ENCODE measurements around the gene ZNF19.

Gene ZNF19
- 1.2 to 2.7 (median 2.3) reads per million in 3 donors for total RNA-seq

GRCh38 chr16:71489122-71489521 is at the start of gene ZNF19:
ZNF19 (minus strand) TSS chr16:71489324; CDS start chr16:71482114, 7,210 bp downstream.
- Histone ChIP-seq H3K27me3 (replicated peaks; ENCODE audit: control insufficient read depth, insufficient read depth, low read length, poor library complexity, severe bottlenecking) (no peaks in the 10 kb centered on the region), H3K9me3 (ENCODE audit: control insufficient read depth, low read length) (no peaks in the 10 kb centered on the region), H3K4me3 (ENCODE audit: insufficient read depth, low read depth, low read length, poor library complexity, severe bottlenecking) (no peak within 1 kb of the TSS), H3K27ac (ENCODE audit: insufficient read depth, low read length, poor library complexity, severe bottlenecking) (no peak within 1 kb of the TSS), H3K36me3 (ENCODE audit: control insufficient read depth, insufficient read depth, low read length) (no peaks in the 10 kb centered on the region), H3K4me1 (ENCODE audit: control insufficient read depth, insufficient read depth, low read length, poor library complexity, severe bottlenecking) (no peaks in the 10 kb centered on the region)
- no peak for DNase-seq

- DNase-seq, result no peak
- H3K27me3 ChIP-seq (replicated peaks; ENCODE audit: control insufficient read depth, insufficient read depth, low read length, poor library complexity, severe bottlenecking), result no peaks in the 10 kb centered on the region
- no peak overlapping the region for H3K27ac ChIP-seq (ENCODE audit: insufficient read depth, low read length, poor library complexity, severe bottlenecking)
- H3K9me3 ChIP-seq (ENCODE audit: control insufficient read depth, low read length), result no peaks in the 10 kb centered on the region
- no peak overlapping the region for H3K4me3 ChIP-seq (ENCODE audit: insufficient read depth, low read depth, low read length, poor library complexity, severe bottlenecking)
- no peaks in the 10 kb centered on the region for H3K36me3 ChIP-seq (ENCODE audit: control insufficient read depth, insufficient read depth, low read length)
- no peaks in the 10 kb centered on the region for H3K4me1 ChIP-seq (ENCODE audit: control insufficient read depth, insufficient read depth, low read length, poor library complexity, severe bottlenecking)
Observed at GRCh38 chr16:71537643-71538042, 48.5 kb upstream of the ZNF19 start.

- no peaks in the 10 kb centered on the region for H3K4me1 ChIP-seq (ENCODE audit: control insufficient read depth, insufficient read depth, low read length, poor library complexity, severe bottlenecking)
- no peak overlapping the region for H3K27ac ChIP-seq (ENCODE audit: insufficient read depth, low read length, poor library complexity, severe bottlenecking)
- H3K27me3 ChIP-seq (replicated peaks; ENCODE audit: control insufficient read depth, insufficient read depth, low read length, poor library complexity, severe bottlenecking), result no peaks in the 10 kb centered on the region
- no peaks in the 10 kb centered on the region for H3K9me3 ChIP-seq (ENCODE audit: control insufficient read depth, low read length)
- H3K4me3 ChIP-seq (ENCODE audit: insufficient read depth, low read depth, low read length, poor library complexity, severe bottlenecking), result no peak overlapping the region
- H3K36me3 ChIP-seq (ENCODE audit: control insufficient read depth, insufficient read depth, low read length), result no peaks in the 10 kb centered on the region
- DNase-seq, result no peak
Observed at GRCh38 chr16:71536752-71537499, 47.8 kb upstream of the ZNF19 start.

GRCh38 chr16:71532366-71532765 is 43.2 kb upstream of the ZNF19 start:
- Histone ChIP-seq H3K27me3 (replicated peaks; ENCODE audit: control insufficient read depth, insufficient read depth, low read length, poor library complexity, severe bottlenecking) (no peaks in the 10 kb centered on the region), H3K4me3 (ENCODE audit: insufficient read depth, low read depth, low read length, poor library complexity, severe bottlenecking) (no peak overlapping the region), H3K9me3 (ENCODE audit: control insufficient read depth, low read length) (no peaks in the 10 kb centered on the region), H3K4me1 (ENCODE audit: control insufficient read depth, insufficient read depth, low read length, poor library complexity, severe bottlenecking) (no peaks in the 10 kb centered on the region), H3K27ac (ENCODE audit: insufficient read depth, low read length, poor library complexity, severe bottlenecking) (no peak overlapping the region), H3K36me3 (ENCODE audit: control insufficient read depth, insufficient read depth, low read length) (no peaks in the 10 kb centered on the region)
- DNase-seq, result no peak

DNA sequence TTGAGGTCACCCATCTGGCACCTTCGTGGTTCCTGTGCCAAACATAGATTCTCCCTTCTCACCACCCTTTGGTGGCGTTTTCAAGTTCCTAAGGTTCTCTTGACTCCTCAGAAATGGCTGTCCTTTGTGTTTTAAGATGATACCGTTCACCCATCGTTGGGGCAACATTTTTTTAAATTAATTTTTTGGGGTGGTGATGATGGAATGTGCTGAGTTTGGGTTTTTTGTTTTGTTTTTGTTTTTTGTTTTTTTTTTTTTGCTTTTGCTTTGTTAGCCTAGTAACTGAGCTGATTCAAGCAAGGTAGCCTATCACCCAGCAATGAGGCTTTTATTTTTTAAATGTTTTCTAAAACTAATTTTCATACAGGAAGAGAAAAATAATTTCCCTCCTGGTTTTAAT is 39.7 kb upstream of the ZNF19 start:
- H3K4me3 ChIP-seq (ENCODE audit: insufficient read depth, low read depth, low read length, poor library complexity, severe bottlenecking), result no peak overlapping the region
- no peaks in the 10 kb centered on the region for H3K36me3 ChIP-seq (ENCODE audit: control insufficient read depth, insufficient read depth, low read length)
- peaks cover 6% of the 10 kb centered on the region for H3K27me3 ChIP-seq (replicated peaks; ENCODE audit: control insufficient read depth, insufficient read depth, low read length, poor library complexity, severe bottlenecking)
- H3K4me1 ChIP-seq (ENCODE audit: control insufficient read depth, insufficient read depth, low read length, poor library complexity, severe bottlenecking), result no peaks in the 10 kb centered on the region
- no peak overlapping the region for H3K27ac ChIP-seq (ENCODE audit: insufficient read depth, low read length, poor library complexity, severe bottlenecking)
- H3K9me3 ChIP-seq (ENCODE audit: control insufficient read depth, low read length), result no peaks in the 10 kb centered on the region
- DNase-seq, result no peak

DNA sequence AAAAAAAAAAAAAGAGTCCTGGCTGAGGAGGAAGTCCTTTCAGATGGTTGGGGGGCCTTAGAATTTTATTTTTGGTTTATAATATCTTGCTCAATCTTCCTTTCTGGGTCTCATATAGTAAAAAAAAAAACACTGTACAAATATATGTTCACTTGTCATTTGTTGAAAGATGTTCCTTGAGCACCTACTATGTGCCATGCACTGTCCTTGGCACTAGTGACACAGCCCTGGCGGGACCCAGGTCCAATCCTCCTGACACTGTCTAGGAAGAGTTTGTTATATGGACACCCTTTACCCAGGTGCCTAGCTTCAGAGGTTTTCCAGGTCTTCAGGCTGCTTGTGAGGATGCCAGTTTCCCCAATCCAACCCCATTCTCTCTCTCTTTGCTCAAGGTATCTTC is 39.1 kb upstream of the ZNF19 start:
- Histone ChIP-seq H3K4me3 (ENCODE audit: insufficient read depth, low read depth, low read length, poor library complexity, severe bottlenecking) (no peak overlapping the region), H3K36me3 (ENCODE audit: control insufficient read depth, insufficient read depth, low read length) (no peaks in the 10 kb centered on the region), H3K27ac (ENCODE audit: insufficient read depth, low read length, poor library complexity, severe bottlenecking) (no peak overlapping the region), H3K4me1 (ENCODE audit: control insufficient read depth, insufficient read depth, low read length, poor library complexity, severe bottlenecking) (no peaks in the 10 kb centered on the region), H3K9me3 (ENCODE audit: control insufficient read depth, low read length) (no peaks in the 10 kb centered on the region), H3K27me3 (replicated peaks; ENCODE audit: control insufficient read depth, insufficient read depth, low read length, poor library complexity, severe bottlenecking) (peaks cover 6% of the 10 kb centered on the region)
- DNase-seq, result no peak

DNA sequence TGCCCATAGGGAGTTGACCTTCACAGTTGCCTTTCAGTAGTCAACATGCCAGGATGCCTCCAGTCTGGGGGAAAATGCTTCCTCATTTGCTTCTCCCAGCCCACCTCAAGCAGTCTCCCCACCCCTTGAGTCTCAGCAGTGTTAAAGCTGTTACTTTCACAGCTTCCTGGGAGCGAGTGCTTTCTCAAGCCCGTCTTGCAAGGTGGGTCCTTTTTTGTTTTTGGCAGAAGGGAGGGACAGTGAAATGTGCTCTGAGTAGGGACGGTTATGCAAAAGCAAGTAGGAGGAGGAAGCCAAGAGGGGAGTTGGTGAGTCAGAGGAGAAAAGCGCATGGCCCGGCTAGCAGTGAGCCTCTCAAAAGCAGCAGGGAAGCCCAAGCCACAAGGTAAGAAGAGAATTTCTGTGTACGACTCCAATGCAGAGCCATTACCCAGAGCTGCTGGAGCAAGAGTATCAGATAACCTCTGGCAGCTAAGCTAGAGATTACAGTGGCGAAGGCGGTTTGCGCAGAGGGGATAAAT is 37.0 kb upstream of the ZNF19 start, which contains the start of gene CHST4:
Gene CHST4 (plus strand): TSS at position 316 of the 521 bp plus-strand sequence. CDS start 10,252 bp downstream, outside the sequence.
- Histone ChIP-seq H3K27ac (ENCODE audit: insufficient read depth, low read length, poor library complexity, severe bottlenecking) (no peak within 1 kb of the TSS), H3K9me3 (ENCODE audit: control insufficient read depth, low read length) (no peaks in the 10 kb centered on the region), H3K4me1 (ENCODE audit: control insufficient read depth, insufficient read depth, low read length, poor library complexity, severe bottlenecking) (no peaks in the 10 kb centered on the region), H3K27me3 (replicated peaks; ENCODE audit: control insufficient read depth, insufficient read depth, low read length, poor library complexity, severe bottlenecking) (peaks cover 6% of the 10 kb centered on the region), H3K4me3 (ENCODE audit: insufficient read depth, low read depth, low read length, poor library complexity, severe bottlenecking) (no peak within 1 kb of the TSS), H3K36me3 (ENCODE audit: control insufficient read depth, insufficient read depth, low read length) (no peaks in the 10 kb centered on the region)
- no peak for DNase-seq

GRCh38 chr16:71524566-71525553 is 35.7 kb upstream of the ZNF19 start:
- no peak overlapping the region for H3K27ac ChIP-seq (ENCODE audit: insufficient read depth, low read length, poor library complexity, severe bottlenecking)
- DNase-seq, result no peak
- no peak overlapping the region for H3K4me3 ChIP-seq (ENCODE audit: insufficient read depth, low read depth, low read length, poor library complexity, severe bottlenecking)

GRCh38 chr16:71520550-71520949 is 31.4 kb upstream of the ZNF19 start:
- DNase-seq, result no peak
- H3K27ac ChIP-seq (ENCODE audit: insufficient read depth, low read length, poor library complexity, severe bottlenecking), result no peak overlapping the region
- H3K4me3 ChIP-seq (ENCODE audit: insufficient read depth, low read depth, low read length, poor library complexity, severe bottlenecking), result no peak overlapping the region

More at GRCh38 chr16:71524566-71525553, 35.7 kb upstream of the ZNF19 start:
- H3K4me1 ChIP-seq (ENCODE audit: control insufficient read depth, insufficient read depth, low read length, poor library complexity, severe bottlenecking), result no peaks in the 10 kb centered on the region
- H3K27me3 ChIP-seq (replicated peaks; ENCODE audit: control insufficient read depth, insufficient read depth, low read length, poor library complexity, severe bottlenecking), result peaks cover 6% of the 10 kb centered on the region
- H3K9me3 ChIP-seq (ENCODE audit: control insufficient read depth, low read length), result no peaks in the 10 kb centered on the region
- H3K36me3 ChIP-seq (ENCODE audit: control insufficient read depth, insufficient read depth, low read length), result no peaks in the 10 kb centered on the region

More at GRCh38 chr16:71520550-71520949, 31.4 kb upstream of the ZNF19 start:
- H3K36me3 ChIP-seq (ENCODE audit: control insufficient read depth, insufficient read depth, low read length), result no peaks in the 10 kb centered on the region
- H3K9me3 ChIP-seq (ENCODE audit: control insufficient read depth, low read length), result no peaks in the 10 kb centered on the region
- H3K27me3 ChIP-seq (replicated peaks; ENCODE audit: control insufficient read depth, insufficient read depth, low read length, poor library complexity, severe bottlenecking), result peaks cover 6% of the 10 kb centered on the region
- no peaks in the 10 kb centered on the region for H3K4me1 ChIP-seq (ENCODE audit: control insufficient read depth, insufficient read depth, low read length, poor library complexity, severe bottlenecking)

All from effector memory CD4-positive, alpha-beta T cell (primary cell).